OCI-LY7 (cell line): ENCODE data around the gene ST14.
"Not testable (repeated sequence)": the region's sequence is repeated elsewhere in the genome, so short reads cannot be mapped to it uniquely, and the experiment has no call there.

ENCODE experiments used
- CTCF ChIP-seq: fragments of 200-600 bp; sonication (generic); conservative IDR thresholded peaks from 2 replicates; pipeline ENCODE4 v1.5.1; 2014; ENCODE audit warnings: mild to moderate bottlenecking, antibody characterized with exemption, low read length, moderate library complexity, mixed read lengths
- EZH2phosphoT487 ChIP-seq: fragments of 200-600 bp; sonication (generic); IDR thresholded peaks from 2 replicates; pipeline ENCODE4 v1.6.1; 2018; ENCODE audit warnings: low read depth, borderline replicate concordance, mild to moderate bottlenecking, mixed run types, antibody characterized with exemption, low read length, moderate library complexity, mixed read lengths

DNA sequence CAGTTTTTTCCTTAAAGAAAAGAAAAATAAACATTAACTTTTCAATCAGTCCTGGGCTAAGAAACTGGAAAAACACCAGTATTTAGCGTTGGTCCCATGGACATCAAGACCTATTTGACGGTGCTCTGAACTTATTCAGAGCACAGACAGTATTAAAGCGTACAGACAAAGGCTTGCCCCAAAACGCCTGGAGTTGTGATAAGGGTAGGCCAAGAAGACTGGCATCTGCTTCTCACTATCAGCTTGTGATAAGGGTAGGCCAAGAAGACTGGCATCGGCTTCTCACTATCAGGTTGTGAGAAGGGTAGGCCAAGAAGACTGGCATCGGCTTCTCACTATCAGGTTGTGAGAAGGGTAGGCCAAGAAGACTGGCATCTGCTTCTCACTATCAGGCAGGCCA, 85.8 kb downstream of the ST14 start:
- TF ChIP-seq CTCF, EZH2phosphoT487: not testable (repeated sequence)
